NCI-H2171 (cell line): ENCODE data around the gene PARP1.

Source experiments
- DNase-seq: peaks from one replicate; lab custom pipeline; 2025; lab: John Stamatoyannopoulos, UW

The PARP1 gene

GRCh38 chr1:226405411-226405988, 2.4 kb downstream of the PARP1 start:
- no peak for DNase-seq

DNA sequence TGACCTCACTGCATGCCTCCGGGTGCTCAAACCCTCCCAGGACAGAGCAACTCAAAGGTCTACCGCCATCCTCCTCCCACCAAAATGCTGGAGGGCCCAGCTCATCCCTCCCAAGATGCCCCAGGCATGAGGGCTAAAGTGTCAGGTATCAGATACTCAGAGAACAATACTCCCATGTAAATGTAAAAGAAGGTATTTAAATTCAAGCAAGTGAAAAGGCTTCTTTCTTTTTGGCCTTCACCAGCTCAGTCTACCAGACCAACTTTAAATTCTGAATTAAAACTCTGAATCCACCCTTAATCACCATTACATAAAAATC, 3.0 kb downstream of the PARP1 start:
- DNase-seq: no peak

DNA sequence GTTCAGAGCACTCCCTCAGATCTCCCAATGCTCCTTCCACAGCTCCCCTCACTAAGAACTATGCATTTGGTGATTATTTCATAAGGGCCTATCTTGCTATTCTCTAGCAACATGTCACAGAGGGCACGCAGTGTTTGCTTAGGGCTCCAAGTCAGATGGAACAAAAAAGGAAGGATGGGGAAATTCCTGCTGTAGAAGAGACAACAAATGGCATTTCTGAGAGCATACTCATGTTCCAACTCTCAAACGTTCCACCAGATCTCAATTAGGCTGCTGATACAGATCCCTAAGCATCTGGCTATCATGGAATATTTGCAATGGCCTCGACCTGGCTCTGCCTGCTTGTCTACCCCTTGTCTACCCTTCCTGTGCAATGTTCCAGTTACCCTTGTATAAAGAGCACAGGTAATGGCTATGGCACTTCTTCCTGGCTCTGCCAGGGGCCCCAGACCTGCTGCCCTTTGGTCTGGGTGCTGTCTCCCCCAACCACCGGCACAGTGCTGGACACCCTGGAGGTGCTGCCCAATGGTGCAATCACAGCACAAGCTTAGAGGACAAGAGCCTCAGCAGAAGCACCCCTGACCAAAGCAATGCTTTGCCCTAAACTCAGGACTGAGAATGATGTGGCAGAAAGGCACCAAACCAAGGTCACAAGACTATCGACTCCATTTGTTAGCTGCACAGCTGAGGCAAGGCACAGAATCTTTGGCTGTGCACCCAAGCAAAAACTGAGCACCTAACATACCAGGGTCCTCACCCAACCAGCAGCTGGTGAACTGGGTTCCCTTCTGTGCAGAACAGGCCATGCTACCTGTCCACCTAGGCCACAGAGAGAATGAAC, 3.6 kb downstream of the PARP1 start:
- no peak for DNase-seq

- no peak for DNase-seq
Measured at GRCh38 chr1:226403201-226404034, 4.5 kb downstream of the PARP1 start.

DNA sequence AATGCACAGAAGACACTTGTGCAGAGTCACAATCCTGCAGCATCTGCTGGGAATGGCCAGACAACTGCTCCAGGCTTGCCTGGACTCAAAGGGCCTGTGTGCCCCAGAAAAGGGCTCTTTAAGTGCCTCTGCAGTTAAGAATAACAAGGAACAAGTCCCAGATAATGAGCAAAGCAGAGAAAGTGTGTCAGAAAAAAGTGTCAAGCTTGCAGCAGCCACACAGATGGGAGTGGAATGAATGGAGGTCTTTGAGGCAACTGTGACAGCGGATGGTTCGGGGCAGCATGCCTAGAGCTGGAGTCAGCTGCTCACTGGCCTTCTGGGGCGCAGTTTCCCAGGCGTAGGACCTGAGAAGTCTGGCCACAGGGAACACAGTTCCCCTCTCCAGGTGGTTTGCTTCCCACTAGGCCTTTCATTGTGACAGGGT, 5.1 kb downstream of the PARP1 start:
- no peak for DNase-seq

GRCh38 chr1:226401355-226402303, 6.3 kb downstream of the PARP1 start:
- DNase-seq: no peak

- DNase-seq: no peak
Measured at GRCh38 chr1:226400519-226401354, 7.2 kb downstream of the PARP1 start.

DNA sequence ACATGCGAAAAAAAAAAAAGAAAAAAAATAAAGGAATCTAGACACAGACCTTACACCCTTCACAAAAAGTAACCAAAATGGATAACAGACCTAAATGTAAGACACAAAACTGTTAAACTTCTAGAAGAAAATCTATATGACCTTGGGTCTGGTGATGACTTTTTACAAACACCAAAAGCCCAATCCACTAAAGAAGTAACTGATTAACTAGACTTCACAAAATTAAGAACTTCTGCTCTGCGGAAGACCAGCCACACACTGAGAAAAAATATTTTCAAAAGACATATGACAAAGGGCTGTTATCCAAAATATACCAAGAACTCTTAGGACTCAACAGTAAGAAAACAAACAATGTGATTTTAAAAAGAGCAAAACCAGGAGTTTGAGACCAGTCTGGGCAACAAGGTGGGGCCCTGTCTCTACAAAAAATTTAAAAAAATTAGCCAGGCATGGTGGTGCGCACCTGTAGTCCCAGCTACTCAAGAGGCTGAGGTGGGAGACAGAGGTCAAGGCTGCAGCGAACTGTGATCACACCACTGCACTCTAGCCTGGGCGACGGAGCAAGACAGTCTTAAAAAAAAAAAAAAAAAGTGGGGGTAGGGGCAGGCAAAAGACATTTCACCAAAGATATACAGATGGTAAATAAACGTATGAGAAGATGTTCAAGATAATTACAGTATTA, 9.8 kb downstream of the PARP1 start:
- no peak for DNase-seq

GRCh38 chr1:226397011-226397926, 10.6 kb downstream of the PARP1 start:
- DNase-seq: no peak

GRCh38 chr1:226395753-226396152, 12.1 kb downstream of the PARP1 start:
- no peak for DNase-seq

DNA sequence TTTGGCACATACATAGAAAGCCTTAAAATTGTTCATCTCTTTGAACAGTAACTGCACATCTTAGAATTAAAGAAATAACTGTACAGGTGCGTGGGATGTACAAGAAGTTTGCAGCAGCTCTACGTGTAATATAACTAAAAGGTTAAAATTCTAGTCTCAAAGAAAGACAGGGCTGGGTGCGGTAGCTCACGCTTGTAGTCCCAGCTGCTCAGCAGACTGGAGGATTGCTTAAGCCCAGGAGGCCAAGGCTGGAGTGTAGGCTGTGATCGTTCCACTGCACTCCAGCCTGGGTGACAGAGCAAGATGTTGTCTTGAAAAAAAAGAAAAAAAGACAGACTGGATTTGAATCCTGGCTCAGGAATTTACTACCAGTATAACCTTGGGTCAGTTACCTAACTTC, 13.4 kb downstream of the PARP1 start:
- DNase-seq: no peak

DNA sequence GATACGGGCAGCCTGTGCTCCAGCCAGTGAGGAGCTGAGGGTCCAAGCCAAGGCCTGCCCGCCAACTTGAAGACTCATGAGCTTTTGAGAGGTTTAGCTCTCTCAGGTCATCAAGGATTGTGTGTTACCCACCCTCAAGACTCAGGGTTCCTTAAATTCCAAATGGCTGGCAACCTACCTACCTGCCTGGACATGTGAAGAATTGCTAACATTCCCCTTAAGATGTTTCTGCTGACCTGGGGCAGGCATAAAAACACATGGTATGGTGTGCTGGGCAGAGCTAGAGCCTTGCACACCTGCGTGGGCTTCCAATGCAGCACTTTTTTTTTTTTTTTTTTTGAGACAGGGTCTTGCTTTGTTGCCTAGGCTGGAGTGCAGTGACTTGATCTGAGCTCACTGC, 17.2 kb downstream of the PARP1 start:
- DNase-seq: no peak

DNA sequence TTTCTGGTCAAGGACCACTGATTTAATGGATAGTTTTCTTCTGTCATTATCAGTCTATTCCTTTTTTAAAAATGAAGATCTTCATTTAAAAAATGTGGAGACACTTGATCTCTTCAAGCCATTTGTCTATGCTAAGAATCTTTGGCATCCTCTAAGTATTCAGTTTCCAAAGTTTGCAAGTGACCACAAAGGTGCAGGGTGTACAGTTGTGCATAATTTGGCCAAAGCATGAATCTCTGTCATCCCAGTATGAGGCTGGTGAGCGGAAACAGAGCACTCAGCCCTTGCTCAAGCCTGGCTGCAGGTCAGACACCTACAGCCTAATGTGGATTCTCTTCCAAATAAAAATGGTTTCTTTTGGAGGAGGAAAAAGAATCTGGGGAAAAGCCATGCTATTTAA, 19.8 kb downstream of the PARP1 start:
- DNase-seq: no peak

GRCh38 chr1:226384717-226385116, 23.2 kb downstream of the PARP1 start:
- no peak for DNase-seq

DNA sequence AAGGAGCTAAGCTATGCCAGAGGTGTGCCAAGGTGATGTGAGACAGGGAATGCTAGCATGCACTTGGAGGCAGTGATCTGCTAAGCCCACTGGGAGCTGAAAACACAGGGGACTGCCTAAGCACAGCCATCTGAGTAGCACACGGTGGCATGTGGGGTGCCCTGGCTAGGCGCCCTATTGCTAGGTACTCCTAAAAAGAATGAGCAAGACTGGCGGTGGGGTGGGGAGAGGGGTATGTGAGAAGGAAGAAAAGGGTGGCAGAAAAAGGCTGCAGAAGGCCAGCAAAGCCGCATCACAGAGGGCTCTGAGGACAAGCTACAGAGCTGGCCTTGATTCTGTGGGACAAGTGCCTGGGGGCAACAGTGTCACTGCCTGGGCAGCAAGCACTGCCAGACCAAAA, 23.9 kb downstream of the PARP1 start:
- DNase-seq: no peak

DNA sequence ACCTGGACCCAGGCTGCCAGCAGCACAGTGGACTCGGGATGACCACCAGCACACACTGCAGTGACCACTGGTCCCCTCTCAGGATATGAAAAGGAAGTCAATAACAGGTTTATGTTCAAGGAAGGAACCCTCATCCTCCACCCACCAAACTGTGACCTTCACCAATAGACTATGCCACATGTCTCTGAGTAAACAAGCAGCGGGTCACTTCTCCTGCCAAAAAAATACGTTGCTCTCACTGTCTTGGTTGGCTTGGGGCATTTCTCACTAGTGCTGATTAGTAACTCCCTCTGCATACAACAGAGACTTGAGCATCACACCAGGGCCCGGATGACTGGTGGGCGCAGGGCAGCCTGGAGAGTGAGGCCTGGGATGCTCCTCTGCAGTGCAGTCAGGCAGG, 25.9 kb downstream of the PARP1 start:
- DNase-seq: no peak

DNA sequence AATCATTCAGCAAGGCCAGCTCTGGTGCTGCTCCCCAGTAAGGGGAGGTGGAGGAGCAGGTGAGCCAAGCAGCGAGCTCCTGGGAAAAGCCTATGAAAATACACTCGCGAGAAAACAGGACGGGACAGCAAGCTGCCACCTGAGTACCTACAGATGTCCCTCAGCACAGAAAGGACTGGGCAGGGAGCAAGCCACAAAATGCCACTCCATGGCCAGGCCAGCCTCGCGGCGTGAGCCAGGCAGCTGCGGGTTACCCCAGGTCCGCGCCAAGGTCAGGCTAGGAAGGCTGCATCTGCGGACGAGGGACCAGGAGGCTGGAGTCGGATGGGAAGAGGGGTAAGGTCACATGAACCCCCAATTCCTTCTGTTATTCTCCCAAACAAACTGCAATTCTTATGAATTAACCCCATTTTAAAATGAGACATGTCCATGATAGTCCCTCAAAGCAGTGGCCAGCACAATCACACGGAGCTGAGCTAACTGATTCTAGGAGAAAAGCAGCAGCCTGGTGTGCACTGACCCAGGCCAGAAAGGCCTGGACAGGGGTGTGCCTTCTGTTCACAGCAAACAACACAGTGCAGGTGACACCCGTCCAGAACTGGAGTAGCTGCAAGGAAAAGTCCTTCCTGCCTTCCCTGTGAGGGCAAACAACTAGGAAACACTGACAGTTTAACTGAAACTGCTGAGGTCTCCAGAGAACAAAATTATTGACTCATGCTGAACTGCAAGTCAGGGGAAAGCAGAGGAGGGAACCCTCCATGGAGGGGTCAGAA, 26.5 kb downstream of the PARP1 start:
- no peak for DNase-seq

DNA sequence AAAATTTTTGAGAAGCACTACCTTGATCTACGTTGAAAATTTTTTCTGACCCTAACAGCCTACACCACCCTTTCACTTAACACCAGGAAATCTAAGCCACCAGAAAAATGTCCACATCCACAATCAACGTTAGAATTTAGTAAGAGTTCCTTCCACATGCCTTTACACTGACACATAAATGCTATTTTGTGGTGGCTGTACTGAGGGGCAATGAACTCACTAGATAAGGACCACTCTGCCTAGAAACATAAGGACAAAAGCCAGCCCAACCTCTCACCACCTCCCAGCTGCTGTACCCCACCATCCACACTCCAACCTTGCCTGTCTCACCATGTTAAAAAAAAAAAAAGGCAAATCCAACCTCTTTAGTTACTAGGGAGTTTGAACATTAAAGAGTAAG, 29.8 kb downstream of the PARP1 start:
- no peak for DNase-seq

GRCh38 chr1:226376300-226376699, 31.6 kb downstream of the PARP1 start:
- no peak for DNase-seq
